GM12878 (cell line): ENCODE results near the gene RNF113B. TPM values are rescaled to one million over a fixed set of nuclear protein-coding genes. Genes with fewer than 3 reads are reported as not detected.

Experiments
- ATAC-seq: fragments of 200-7000 bp; cut with Tn5 transposase; 3 replicates; pipeline ENCODE4 v1.9.1; 2020; ENCODE audit warnings: mild to moderate bottlenecking, moderate library complexity
- BruUV-seq: library from RNA; stranded (reverse); fragments of 400-500 nt; replicated peaks from 2 replicates; lab custom pipeline; 2021; lab: Mats Ljungman, UMichigan
- CTCF ChIA-PET: fragments of 300-600 bp; sonication (Branson Sonifier 250); formaldehyde crosslinking; extraction: SDS; loops from one replicate; lab custom pipeline; 2021; ENCODE audit warnings: inconsistent platforms; lab: Yijun Ruan, JAX
- POLR2A ChIA-PET: fragments of 350-600 bp; formaldehyde crosslinking; extraction: SDS; loops from one replicate; lab custom pipeline; 2021; ENCODE audit warnings: inconsistent platforms; lab: Charles Lee
- RAD21 ChIA-PET: fragments of 300-600 bp; sonication (Branson Sonifier 250); formaldehyde crosslinking; loops from one replicate; lab custom pipeline; 2023; ENCODE audit warnings: antibody characterized with exemption; ENCODE audit not compliant: unreplicated experiment; lab: Charles Lee
- SMC1A ChIA-PET: fragments of 300-600 bp; sonication (Branson Sonifier 250); formaldehyde crosslinking; loops from one replicate; lab custom pipeline; 2023; ENCODE audit not compliant: unreplicated experiment, uncharacterized antibody; lab: Charles Lee
- DNase-seq: peaks from one replicate; pipeline ENCODE4 v3.0.0-alpha.2; 2011; ENCODE audit warnings: low read depth, low spot score
- FAIRE-seq: peaks from 3 replicates; lab custom pipeline; 2011; peaks lifted over from hg19 to GRCh38; lab: Jason Lieb, UNC
- H2AFZ ChIP-seq: 2 replicates; pipeline ENCODE4 v1.6.0; 2011; ENCODE audit warnings: low read depth, low read length, control low read depth; ENCODE audit not compliant: control insufficient read depth
- H3K27ac ChIP-seq: 2 replicates; pipeline ENCODE4 v1.5.1; 2011; ENCODE audit warnings: control low read depth; ENCODE audit not compliant: control insufficient read depth, insufficient read depth
- H3K27me3 ChIP-seq, 2 experiments: replicated peaks in 1 of 2; 2 replicates each; pipeline versions ENCODE4 v1.6.0 to v1.6.1; 2011; ENCODE audit warnings: low read length in 1 of 2; ENCODE audit not compliant: control insufficient read depth in 2 of 2, insufficient read depth in 2 of 2
- H3K36me3 ChIP-seq, 2 experiments: 2 replicates each; pipeline ENCODE4 v1.5.1; 2011; ENCODE audit warnings: low read length in 1 of 2; ENCODE audit not compliant: control insufficient read depth in 2 of 2, insufficient read depth in 2 of 2
- H3K4me1 ChIP-seq: 2 replicates; pipeline ENCODE4 v1.6.1; 2011; ENCODE audit warnings: mild to moderate bottlenecking, low read length, moderate library complexity, mixed read lengths; ENCODE audit not compliant: control insufficient read depth, insufficient read depth
- H3K4me2 ChIP-seq: 2 replicates; pipeline ENCODE4 v1.6.0; 2011; ENCODE audit warnings: control low read depth; ENCODE audit not compliant: control insufficient read depth, insufficient read depth
- H3K4me3 ChIP-seq: fragments of 200-600 bp; sonication (generic); 2 replicates; pipeline ENCODE4 v1.5.1; 2016
- H3K79me2 ChIP-seq: 2 replicates; pipeline ENCODE4 v1.6.0; 2011; ENCODE audit warnings: low read length; ENCODE audit not compliant: control insufficient read depth, insufficient read depth
- H3K9ac ChIP-seq: 2 replicates; pipeline ENCODE4 v1.8.0; 2011; ENCODE audit warnings: low read length, control low read depth, mixed read lengths; ENCODE audit not compliant: control insufficient read depth, insufficient read depth
- H3K9me3 ChIP-seq: replicated peaks from 3 replicates; pipeline ENCODE4 v1.5.1; 2011; ENCODE audit warnings: mild to moderate bottlenecking, low read length; ENCODE audit not compliant: control insufficient read depth, insufficient read depth
- H4K20me1 ChIP-seq: 2 replicates; pipeline ENCODE4 v1.6.0; 2011; ENCODE audit not compliant: control insufficient read depth, insufficient read depth
- CHD2 ChIP-seq: IDR thresholded peaks from 2 replicates; pipeline ENCODE4 v1.6.1; 2011; ENCODE audit warnings: low read depth, low read length, improper control_type of control experiment, borderline replicate concordance
- EP300 ChIP-seq, 2 experiments: fragments of 150-350 bp in 1 of 2; IDR thresholded peaks; 2 replicates each; pipeline ENCODE4 v1.6.1; 2011 to 2012; ENCODE audit warnings: low read depth in 2 of 2, low read length in 2 of 2, borderline replicate concordance in 1 of 2, improper control_type of control experiment in 1 of 2, inconsistent platforms in 1 of 2; ENCODE audit not compliant: control insufficient read depth in 1 of 2
- ETV6 ChIP-seq, 2 experiments: fragments of 450-650 bp in 1 of 2; IDR thresholded peaks in 1 of 2; conservative IDR thresholded peaks in 1 of 2; 2 replicates each; pipeline ENCODE4 v1.6.1; 2014; ENCODE audit warnings: antibody characterized with exemption in 1 of 2, borderline replicate concordance in 1 of 2, low read depth in 1 of 2, mild to moderate bottlenecking in 1 of 2, moderate library complexity in 1 of 2
- IRF4 ChIP-seq: IDR thresholded peaks from 2 replicates; pipeline ENCODE4 v1.6.1; 2011; ENCODE audit warnings: low read depth, low read length
- MTA3 ChIP-seq: IDR thresholded peaks from 2 replicates; pipeline ENCODE4 v1.6.1; 2012; ENCODE audit warnings: low read length, inconsistent platforms, borderline replicate concordance
- POLR2AphosphoS2 ChIP-seq: IDR thresholded peaks from 2 replicates; pipeline ENCODE4 v1.6.1; 2011; ENCODE audit warnings: low read depth, mild to moderate bottlenecking, low read length, improper control_type of control experiment, moderate library complexity
- RAD21 ChIP-seq: IDR thresholded peaks from 2 replicates; pipeline ENCODE4 v1.6.1; 2011; ENCODE audit warnings: mild to moderate bottlenecking, low read depth, low read length, moderate library complexity; ENCODE audit not compliant: insufficient read depth
- RCOR1 ChIP-seq: conservative IDR thresholded peaks from 2 replicates; pipeline ENCODE4 v1.6.1; 2012; ENCODE audit warnings: low read depth, low read length, improper control_type of control experiment
- SRF ChIP-seq, 2 experiments: IDR thresholded peaks; 2 replicates each; pipeline ENCODE4 v1.6.1; 2011; ENCODE audit warnings: low read depth in 2 of 2, low read length in 2 of 2, mild to moderate bottlenecking in 1 of 2, moderate library complexity in 1 of 2
- WRNIP1 ChIP-seq: IDR thresholded peaks from 2 replicates; pipeline ENCODE4 v1.6.1; 2011; ENCODE audit warnings: low read depth, low read length, improper control_type of control experiment, borderline replicate concordance
- ZNF274 ChIP-seq: IDR thresholded peaks from one replicate; pipeline ENCODE4 v1.8.0; 2011; ENCODE audit not compliant: insufficient read length, insufficient read depth
- ZZZ3 ChIP-seq: IDR thresholded peaks from 2 replicates; pipeline ENCODE4 v1.6.1; 2011; ENCODE audit warnings: low read depth; ENCODE audit not compliant: control insufficient read depth, insufficient read length
- WGBS: methylation state at CpG from one replicate; pipeline ENCODE4 v1.1.6; 2016; ENCODE audit warnings: low lambda C conversion rate; ENCODE audit not compliant: insufficient replicate concordance, insufficient coverage; ENCODE audit errors: missing lambda C conversion rate; 5-methylcytosine and 5-hydroxymethylcytosine counted together
- in situ Hi-C: fragments of 300-500 bp; cut with MboI; formaldehyde crosslinking; loops from 9 replicates; pipeline ENCODE4 v1.14.3; 2018; ENCODE audit warnings: mixed read lengths
- intact Hi-C: fragments of 100-400 bp; cut with micrococcal nuclease; formaldehyde crosslinking; loops from one replicate; pipeline ENCODE4 v1.14.2; 2022; ENCODE audit not compliant: unreplicated experiment
- polyA plus RNA-seq, 11 experiments: library from polyadenylated mRNA; depleted of rRNA in 4 of 11; unstranded in 6 of 11; stranded (reverse) in 5 of 11; fragments of >200 nt; fragmentation: Nextera tagmentation in 4 of 11; fragmentation: Illumina TruSeq in 1 of 11; extraction: Ambion mirVana in 4 of 11; extraction: Trizol in 1 of 11; gene quantifications; 1 replicate in 1 of 11; 2 replicates in 10 of 11; pipeline versions ENCODE4 v1.2.1 to v1.2.3, GENCODE V29; 2011 to 2016; ENCODE audit warnings: inconsistent platforms in 2 of 11, missing spikeins in 2 of 11, low read depth in 1 of 11
- total RNA-seq, 4 experiments: library from RNA; depleted of rRNA in 3 of 4; stranded (reverse); fragments of >200 nt in 3 of 4; fragmentation: Illumina TruSeq in 1 of 4; extraction: Trizol in 1 of 4; gene quantifications; 2 replicates each; pipeline versions ENCODE4 v1.2.1 to v1.2.3, GENCODE V29; 2013 to 2021
- TF ChIP-seq, protein P1 (sequence below): fragments of 150-350 bp; IDR thresholded peaks from 2 replicates; pipeline ENCODE4 v1.6.1; 2016; ENCODE audit warnings: low read depth, low read length
- TF ChIP-seq, protein P2 (sequence below): fragments of 450-650 bp; IDR thresholded peaks from 2 replicates; pipeline ENCODE4 v1.6.1; 2017; ENCODE audit warnings: borderline replicate concordance
- TF ChIP-seq, protein P3 (sequence below): fragments of 450-650 bp; conservative IDR thresholded peaks from 2 replicates; pipeline ENCODE4 v1.6.1; 2017; ENCODE audit warnings: mild to moderate bottlenecking, moderate library complexity
- TF ChIP-seq, protein P4 (sequence below): fragments of 450-650 bp; IDR thresholded peaks from 2 replicates; pipeline ENCODE4 v1.6.1; 2017; ENCODE audit warnings: low read depth, mild to moderate bottlenecking, moderate library complexity

RNF113B gene
- total and polyA plus RNA-seq, 10 of the 15 experiments (the other 5 are each of a cell fraction or from before 2014, with no cell fraction given): not detected

- POLR2A ChIA-PET: interaction anchor here (1.0 kb wide), 1 partner anchor 7 kb away, joined by 3 read pairs; no protein-coding TSS in a partner anchor
- in situ Hi-C loops: no loop called here
- TF ChIP-seq MTA3 (no peak), EP300 (IDR thresholded peaks at IDR 0.05; ENCODE audit: borderline replicate concordance in 1 of 2, control insufficient read depth in 1 of 2, low read depth in 2 of 2, low read length in 2 of 2) (no peak), RCOR1 (no peak), ZZZ3 (no peak), RAD21 (no peak), CHD2 (no peak), ETV6 (conservative IDR thresholded peaks at IDR 0.05 in 1 of 2, IDR thresholded peaks at IDR 0.05 in 1 of 2; ENCODE audit: borderline replicate concordance in 1 of 2, low read depth in 1 of 2) (no peak), POLR2AphosphoS2 (no peak), IRF4 (no peak), ZNF274 (no peak), SRF (IDR thresholded peaks at IDR 0.05; ENCODE audit: low read depth in 2 of 2, low read length in 2 of 2) (no peak), WRNIP1 (no peak)
- TF ChIP-seq, protein P1, sequence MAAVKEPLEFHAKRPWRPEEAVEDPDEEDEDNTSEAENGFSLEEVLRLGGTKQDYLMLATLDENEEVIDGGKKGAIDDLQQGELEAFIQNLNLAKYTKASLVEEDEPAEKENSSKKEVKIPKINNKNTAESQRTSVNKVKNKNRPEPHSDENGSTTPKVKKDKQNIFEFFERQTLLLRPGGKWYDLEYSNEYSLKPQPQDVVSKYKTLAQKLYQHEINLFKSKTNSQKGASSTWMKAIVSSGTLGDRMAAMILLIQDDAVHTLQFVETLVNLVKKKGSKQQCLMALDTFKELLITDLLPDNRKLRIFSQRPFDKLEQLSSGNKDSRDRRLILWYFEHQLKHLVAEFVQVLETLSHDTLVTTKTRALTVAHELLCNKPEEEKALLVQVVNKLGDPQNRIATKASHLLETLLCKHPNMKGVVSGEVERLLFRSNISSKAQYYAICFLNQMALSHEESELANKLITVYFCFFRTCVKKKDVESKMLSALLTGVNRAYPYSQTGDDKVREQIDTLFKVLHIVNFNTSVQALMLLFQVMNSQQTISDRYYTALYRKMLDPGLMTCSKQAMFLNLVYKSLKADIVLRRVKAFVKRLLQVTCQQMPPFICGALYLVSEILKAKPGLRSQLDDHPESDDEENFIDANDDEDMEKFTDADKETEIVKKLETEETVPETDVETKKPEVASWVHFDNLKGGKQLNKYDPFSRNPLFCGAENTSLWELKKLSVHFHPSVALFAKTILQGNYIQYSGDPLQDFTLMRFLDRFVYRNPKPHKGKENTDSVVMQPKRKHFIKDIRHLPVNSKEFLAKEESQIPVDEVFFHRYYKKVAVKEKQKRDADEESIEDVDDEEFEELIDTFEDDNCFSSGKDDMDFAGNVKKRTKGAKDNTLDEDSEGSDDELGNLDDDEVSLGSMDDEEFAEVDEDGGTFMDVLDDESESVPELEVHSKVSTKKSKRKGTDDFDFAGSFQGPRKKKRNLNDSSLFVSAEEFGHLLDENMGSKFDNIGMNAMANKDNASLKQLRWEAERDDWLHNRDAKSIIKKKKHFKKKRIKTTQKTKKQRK: no peak
- TF ChIP-seq, protein P2, sequence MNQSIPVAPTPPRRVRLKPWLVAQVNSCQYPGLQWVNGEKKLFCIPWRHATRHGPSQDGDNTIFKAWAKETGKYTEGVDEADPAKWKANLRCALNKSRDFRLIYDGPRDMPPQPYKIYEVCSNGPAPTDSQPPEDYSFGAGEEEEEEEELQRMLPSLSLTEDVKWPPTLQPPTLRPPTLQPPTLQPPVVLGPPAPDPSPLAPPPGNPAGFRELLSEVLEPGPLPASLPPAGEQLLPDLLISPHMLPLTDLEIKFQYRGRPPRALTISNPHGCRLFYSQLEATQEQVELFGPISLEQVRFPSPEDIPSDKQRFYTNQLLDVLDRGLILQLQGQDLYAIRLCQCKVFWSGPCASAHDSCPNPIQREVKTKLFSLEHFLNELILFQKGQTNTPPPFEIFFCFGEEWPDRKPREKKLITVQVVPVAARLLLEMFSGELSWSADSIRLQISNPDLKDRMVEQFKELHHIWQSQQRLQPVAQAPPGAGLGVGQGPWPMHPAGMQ: no peak
- TF ChIP-seq, protein P3, sequence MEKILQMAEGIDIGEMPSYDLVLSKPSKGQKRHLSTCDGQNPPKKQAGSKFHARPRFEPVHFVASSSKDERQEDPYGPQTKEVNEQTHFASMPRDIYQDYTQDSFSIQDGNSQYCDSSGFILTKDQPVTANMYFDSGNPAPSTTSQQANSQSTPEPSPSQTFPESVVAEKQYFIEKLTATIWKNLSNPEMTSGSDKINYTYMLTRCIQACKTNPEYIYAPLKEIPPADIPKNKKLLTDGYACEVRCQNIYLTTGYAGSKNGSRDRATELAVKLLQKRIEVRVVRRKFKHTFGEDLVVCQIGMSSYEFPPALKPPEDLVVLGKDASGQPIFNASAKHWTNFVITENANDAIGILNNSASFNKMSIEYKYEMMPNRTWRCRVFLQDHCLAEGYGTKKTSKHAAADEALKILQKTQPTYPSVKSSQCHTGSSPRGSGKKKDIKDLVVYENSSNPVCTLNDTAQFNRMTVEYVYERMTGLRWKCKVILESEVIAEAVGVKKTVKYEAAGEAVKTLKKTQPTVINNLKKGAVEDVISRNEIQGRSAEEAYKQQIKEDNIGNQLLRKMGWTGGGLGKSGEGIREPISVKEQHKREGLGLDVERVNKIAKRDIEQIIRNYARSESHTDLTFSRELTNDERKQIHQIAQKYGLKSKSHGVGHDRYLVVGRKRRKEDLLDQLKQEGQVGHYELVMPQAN: no peak
- TF ChIP-seq, protein P4, sequence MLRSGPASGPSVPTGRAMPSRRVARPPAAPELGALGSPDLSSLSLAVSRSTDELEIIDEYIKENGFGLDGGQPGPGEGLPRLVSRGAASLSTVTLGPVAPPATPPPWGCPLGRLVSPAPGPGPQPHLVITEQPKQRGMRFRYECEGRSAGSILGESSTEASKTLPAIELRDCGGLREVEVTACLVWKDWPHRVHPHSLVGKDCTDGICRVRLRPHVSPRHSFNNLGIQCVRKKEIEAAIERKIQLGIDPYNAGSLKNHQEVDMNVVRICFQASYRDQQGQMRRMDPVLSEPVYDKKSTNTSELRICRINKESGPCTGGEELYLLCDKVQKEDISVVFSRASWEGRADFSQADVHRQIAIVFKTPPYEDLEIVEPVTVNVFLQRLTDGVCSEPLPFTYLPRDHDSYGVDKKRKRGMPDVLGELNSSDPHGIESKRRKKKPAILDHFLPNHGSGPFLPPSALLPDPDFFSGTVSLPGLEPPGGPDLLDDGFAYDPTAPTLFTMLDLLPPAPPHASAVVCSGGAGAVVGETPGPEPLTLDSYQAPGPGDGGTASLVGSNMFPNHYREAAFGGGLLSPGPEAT: no peak
These were observed 21.6 kb upstream of the RNF113B start for GRCh38 chr13:98198683-98199082.

More at GRCh38 chr13:98198683-98199082, 21.6 kb upstream of the RNF113B start:
- no peaks in the 10 kb centered on the region for H3K4me1 ChIP-seq
- H4K20me1 ChIP-seq: no peaks in the 10 kb centered on the region
- no peak overlapping the region for H2AFZ ChIP-seq
- RAD21 ChIA-PET: no interaction called here
- no peak overlapping the region for H3K27ac ChIP-seq
- H3K4me3 ChIP-seq: no peak overlapping the region
- no peak overlapping the region for H3K9ac ChIP-seq
- no peaks in the 10 kb centered on the region; the same call in 2 of the 3 replicates for H3K9me3 ChIP-seq
- no peaks in the 10 kb centered on the region for H3K79me2 ChIP-seq
- WGBS: 45% methylated on average over 3 of the region's 4 CpGs
- ATAC-seq: no peak
- H3K4me2 ChIP-seq: no peak overlapping the region
- no peak for FAIRE-seq
- H3K36me3 ChIP-seq: no peaks in the 10 kb centered on the region
- no peak for DNase-seq
- H3K27me3 ChIP-seq: no peaks in the 10 kb centered on the region
- CTCF ChIA-PET: no interaction called here
- intact Hi-C loops: no loop called here
- SMC1A ChIA-PET: interaction anchor here (0.8 kb wide), 1 partner anchor 8 kb away, joined by 3 read pairs; no protein-coding TSS in a partner anchor
- no TSS peak for BruUV-seq
